Measurements from ENCODE around the gene TLR8. TPM values are rescaled to one million over a fixed set of nuclear protein-coding genes. Genes with fewer than 3 reads are reported as not detected.
A peak's percentile ranks its signal among the peaks of the same experiment; 100 is the strongest.

The TLR8 gene
- polyA plus RNA-seq, 10 donors = 0.27 to 0.78 (median 0.43) TPM

DNA sequence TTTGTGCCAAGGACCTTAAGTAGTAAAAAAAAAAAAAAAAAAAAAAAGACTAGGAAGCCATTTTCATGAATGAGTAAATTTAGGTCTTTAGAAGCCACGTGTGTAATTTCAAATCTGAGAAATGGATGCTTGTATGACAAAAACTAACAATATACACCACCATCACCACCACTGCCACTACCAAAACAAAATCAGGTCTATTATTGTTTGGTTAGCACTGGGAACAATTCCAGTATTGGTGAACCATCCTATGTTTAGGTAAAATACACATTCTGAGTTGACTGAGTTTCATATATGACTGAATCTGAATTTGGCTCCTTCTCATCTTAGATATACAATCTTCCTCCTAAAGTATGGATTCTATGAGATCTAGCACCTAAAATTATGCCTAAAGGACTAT, 59.7 kb downstream of the TLR8 start:
- DNase-seq = no peak

- DNase-seq = no peak
Observed at GRCh38 chrX:12967711-12968465, 61.5 kb downstream of the TLR8 start.

DNA sequence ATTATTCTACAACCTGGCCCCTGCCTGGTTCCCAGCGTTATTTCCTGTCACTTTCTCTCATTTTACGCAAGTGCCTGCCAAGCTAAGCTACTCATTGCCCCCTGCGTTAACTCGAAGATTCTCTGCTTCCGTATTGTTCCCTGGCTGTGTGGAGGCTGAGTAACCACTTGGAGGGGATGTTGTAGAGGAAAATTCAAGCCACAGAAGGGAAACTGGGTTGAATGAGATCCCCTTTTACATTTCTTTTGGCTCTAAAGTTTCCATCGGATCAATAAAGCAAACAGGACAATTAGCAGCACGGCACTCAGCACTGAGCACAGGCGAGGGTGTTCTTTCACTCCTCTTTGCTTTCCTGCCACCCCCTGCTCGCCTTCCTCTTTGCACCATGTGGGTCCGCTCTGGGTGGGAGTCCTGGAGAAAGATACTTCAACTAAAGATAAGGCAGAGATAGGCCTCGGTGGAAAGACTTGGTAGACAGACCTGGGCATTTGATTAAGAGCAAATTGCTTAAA, 64.3 kb downstream of the TLR8 start:
- peak in 1 of 3 donors; percentile 80 for DNase-seq

DNA sequence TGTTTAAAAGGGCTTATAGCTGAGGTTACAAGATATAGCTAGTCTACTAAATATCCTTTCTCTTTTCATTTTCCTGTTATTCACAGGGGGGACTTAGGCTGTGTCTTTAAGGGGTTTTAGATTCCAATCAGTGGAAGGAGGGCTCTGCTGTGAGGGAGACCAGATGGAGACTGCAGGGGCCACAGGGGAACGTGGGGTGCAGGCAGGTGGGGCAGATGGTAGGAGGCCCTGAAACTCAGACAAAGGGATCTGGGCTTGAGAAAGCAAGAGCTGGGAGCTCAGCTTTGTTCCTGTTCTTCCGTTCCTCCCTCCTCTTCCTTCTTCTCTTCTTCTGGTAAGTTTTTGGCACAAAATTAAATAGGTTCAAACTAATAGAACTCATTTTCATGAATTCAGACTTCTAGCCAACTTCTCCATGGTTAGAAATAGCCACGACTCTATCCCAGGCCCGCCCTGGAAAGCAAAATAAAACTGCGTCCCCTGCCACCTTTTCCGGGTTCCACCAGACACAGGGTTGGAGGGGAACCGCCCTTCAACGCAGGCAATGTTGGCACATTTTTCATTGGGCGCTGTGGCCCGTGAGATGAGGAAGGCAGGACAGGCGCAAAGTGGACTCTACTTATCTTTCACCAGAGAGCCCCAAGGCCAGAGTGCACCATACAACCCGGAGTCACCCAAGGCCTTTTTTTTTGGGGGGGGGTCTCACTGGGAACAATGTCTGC, 65.0 kb downstream of the TLR8 start:
- no peak for DNase-seq

GRCh38 chrX:12972243-12972642, 65.8 kb downstream of the TLR8 start:
- DNase-seq = no peak

Other genes starting within 250 kb of the TLR8 start
- 10 to 100 TPM in 5 of 10 donors, 1 to 10 TPM in 5; 8.2 to 18.0 (median 10.1) TPM for gene PRPS2, start 115.2 kb upstream of the TLR8 start, polyA plus RNA-seq (ENCODE audit: insufficient read length in 10 of 10)
- 1 to 10 TPM in 6 of 10 donors, under 1 TPM in 4; 0.60 to 1.4 (median 1.2) TPM for gene TLR7, start 39.5 kb upstream of the TLR8 start, polyA plus RNA-seq (ENCODE audit: insufficient read length in 10 of 10)
- 1,000 to 10,000 TPM in 9 of 10 donors, 100 to 1,000 TPM in 1; 887 to 1,649 (median 1,316) TPM for gene TMSB4X, start 68.5 kb downstream of the TLR8 start, polyA plus RNA-seq (ENCODE audit: insufficient read length in 10 of 10)
- under 1 TPM; 0.08 to 0.88 (median 0.45) TPM for gene FAM9C, start 138.0 kb downstream of the TLR8 start, polyA plus RNA-seq (ENCODE audit: insufficient read length in 10 of 10)